SIG-M5 (cell line): ENCODE measurements around the gene CDH12.

ENCODE experiments used
- DNase-seq: peaks from one replicate; lab custom pipeline; 2025; lab: John Stamatoyannopoulos, UW

Gene CDH12

GRCh38 chr5:21704974-21705668, 1148.0 kb downstream of the CDH12 start:
- DNase-seq: no peak

GRCh38 chr5:21701317-21701716, 1151.8 kb downstream of the CDH12 start:
- no peak for DNase-seq
